Measurements from ENCODE around the gene STX1B. TPM values are rescaled to one million over a fixed set of nuclear protein-coding genes. Genes with fewer than 3 reads are reported as not detected.

Gene STX1B
- total and polyA plus RNA-seq, 5 experiments from 2014 or later: 0.07 to 3.9 (median 1.7) TPM; not detected in 1

- POLR2A ChIA-PET: no interaction called here
- no peaks in the 10 kb centered on the region for H3K36me3 Mint-ChIP-seq
- no peak overlapping the region for H3K27ac Mint-ChIP-seq
- H3K4me1 Mint-ChIP-seq: peaks cover 1 to 3% (median 3%) of the 10 kb centered on the region in 4 donors
- H3K4me3 Mint-ChIP-seq: no peak overlapping the region
- DNase-seq (no peak), ATAC-seq (no peak)
- H3K9me3 Mint-ChIP-seq: no peaks in the 10 kb centered on the region
- H3K27me3 Mint-ChIP-seq: no peaks in the 10 kb centered on the region
Observed at GRCh38 chr16:31001507-31002249, 8.8 kb downstream of the STX1B start.

DNA sequence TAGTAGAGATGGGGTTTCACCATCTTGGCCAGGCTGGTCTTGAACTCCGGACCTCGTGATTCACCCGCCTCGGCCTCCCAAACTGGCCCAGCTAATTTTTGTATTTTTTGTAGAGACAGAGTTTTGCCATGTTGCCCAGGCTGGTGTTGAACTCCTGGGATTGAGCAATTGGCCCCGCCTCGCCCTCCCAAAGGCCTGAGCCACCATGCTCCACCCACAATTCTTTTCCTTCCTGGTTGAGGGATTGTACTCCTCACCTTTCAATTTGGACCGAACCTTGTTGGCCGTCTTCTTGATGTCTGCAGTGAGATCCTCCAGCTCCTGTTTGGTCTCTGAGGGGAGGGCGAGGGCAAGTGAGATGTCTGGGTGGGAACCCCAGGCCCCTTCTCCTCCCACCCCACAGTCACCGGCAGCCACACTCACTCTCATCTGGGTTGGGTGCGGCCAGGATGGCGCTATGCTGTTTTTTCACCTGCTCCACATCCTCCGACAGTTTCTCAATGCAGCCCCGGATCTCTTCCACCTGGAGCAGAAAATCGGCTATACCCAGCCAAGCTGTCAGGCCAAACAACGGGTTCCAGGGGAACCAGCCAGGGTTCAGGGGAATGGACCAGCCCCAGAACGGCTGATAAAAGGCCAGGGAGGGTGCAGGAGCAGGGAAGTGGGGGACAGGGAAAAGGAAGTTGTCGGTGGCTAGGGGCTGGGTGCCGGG lies 9.6 kb downstream of the STX1B start:
- DNase-seq (no peak), ATAC-seq (no peak)
- no peak overlapping the region for H3K27ac Mint-ChIP-seq
- POLR2A ChIA-PET: no interaction called here
- no peaks in the 10 kb centered on the region for H3K9me3 Mint-ChIP-seq
- H3K4me1 Mint-ChIP-seq: peaks cover 3 to 8% (median 8%) of the 10 kb centered on the region in 4 donors
- H3K27me3 Mint-ChIP-seq: no peaks in the 10 kb centered on the region
- no peak overlapping the region for H3K4me3 Mint-ChIP-seq
- H3K36me3 Mint-ChIP-seq: no peaks in the 10 kb centered on the region

- no peak for DNase-seq
- Mint-ChIP-seq H3K27ac (peak overlapping the region in 4 of 10 donors; percentile 41 to 78 (median 74)), H3K4me1 (peaks cover 3 to 12% (median 8%) of the 10 kb centered on the region in 4 donors), H3K4me3 (peak overlapping the region in 1 of 10 donors; percentile 30), H3K36me3 (no peaks in the 10 kb centered on the region), H3K9me3 (no peaks in the 10 kb centered on the region), H3K27me3 (no peaks in the 10 kb centered on the region)
- POLR2A ChIA-PET: interaction anchor here (1.2 kb wide), 1 partner anchor 119 kb away, joined by 3 read pairs; the partner anchor contains the start of gene KAT8
- ATAC-seq: no peak
Observed at GRCh38 chr16:30998852-30999761, 11.3 kb downstream of the STX1B start.

- Mint-ChIP-seq H3K9me3 (no peaks in the 10 kb centered on the region), H3K36me3 (no peaks in the 10 kb centered on the region), H3K27ac (peak overlapping the region in 3 of 10 donors; percentile 15 to 94 (median 41)), H3K4me1 (peaks cover 2 to 12% (median 8%) of the 10 kb centered on the region in 4 donors), H3K27me3 (no peaks in the 10 kb centered on the region), H3K4me3 (peak overlapping the region; percentile 52 to 93 (median 80))
- no peak for DNase-seq
- POLR2A ChIA-PET: interaction anchor here (0.7 to 2.2 kb wide), 3 partner anchors 76 to 144 kb away, joined by 3 to 11 read pairs (median 4); partner anchors contain the start of genes KAT8, ZNF646 and ZNF668
- ATAC-seq: no peak
Observed at GRCh38 chr16:30997725-30998711, 12.4 kb downstream of the STX1B start.

DNA sequence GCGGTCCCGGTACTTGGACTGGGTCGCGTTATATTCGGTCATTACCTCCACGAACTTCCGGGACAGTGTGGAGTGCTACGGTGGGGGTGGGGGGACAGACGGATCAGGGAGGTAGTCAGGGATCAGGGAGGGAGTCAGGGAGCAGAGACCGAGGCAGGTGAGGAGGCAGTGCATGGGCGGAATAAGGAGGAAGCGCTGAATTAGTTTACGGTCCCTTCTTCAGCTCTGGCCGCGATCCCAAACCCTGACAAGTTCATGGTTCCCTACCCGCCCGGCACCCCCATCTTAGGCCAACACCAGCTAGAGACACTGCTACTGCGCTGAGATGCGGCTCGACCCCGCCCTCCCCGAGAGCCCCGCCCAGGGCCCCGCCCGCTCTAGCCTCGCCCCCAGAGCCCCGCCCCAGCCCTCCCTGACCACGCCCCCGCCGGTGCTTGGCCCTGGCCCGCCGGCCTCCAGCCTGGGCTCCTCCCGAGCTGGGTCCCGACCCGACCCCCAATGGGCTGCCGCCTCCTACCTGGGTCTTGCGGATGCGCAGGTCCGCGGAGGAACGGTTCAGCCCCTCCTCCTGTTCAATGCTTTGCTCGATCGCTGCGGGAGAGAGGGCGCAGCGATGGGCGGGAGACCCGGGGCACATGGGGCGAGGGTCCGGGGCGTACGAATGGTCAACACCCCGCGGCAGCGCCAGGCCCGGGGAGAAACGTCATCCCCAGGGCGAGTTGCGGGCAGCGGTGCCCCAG lies 13.3 kb downstream of the STX1B start:
- peak overlapping the region; percentile 81 to 93 (median 84) for H3K4me3 Mint-ChIP-seq
- POLR2A ChIA-PET: interaction anchor here (0.7 to 2.2 kb wide), 4 partner anchors 77 to 145 kb away, joined by 3 to 11 read pairs (median 4); partner anchors contain the start of genes KAT8, PRSS8, ZNF646 and ZNF668
- H3K36me3 Mint-ChIP-seq: no peaks in the 10 kb centered on the region
- H3K27me3 Mint-ChIP-seq: no peaks in the 10 kb centered on the region
- H3K27ac Mint-ChIP-seq: peak overlapping the region; percentile 65 to 95 (median 92)
- peaks cover 2 to 12% (median 8%) of the 10 kb centered on the region in 4 donors for H3K4me1 Mint-ChIP-seq
- no peaks in the 10 kb centered on the region for H3K9me3 Mint-ChIP-seq
- ATAC-seq: peak; percentile 97 to 99
- peak; percentile 51 to 93 (median 75) for DNase-seq

GRCh38 chr16:30996324-30996984 lies 14.0 kb downstream of the STX1B start:
- Mint-ChIP-seq H3K27me3 (no peaks in the 10 kb centered on the region), H3K36me3 (no peaks in the 10 kb centered on the region), H3K4me1 (peaks cover 2 to 12% (median 8%) of the 10 kb centered on the region in 4 donors), H3K4me3 (peak overlapping the region; percentile 81 to 93 (median 84)), H3K27ac (peak overlapping the region; percentile 65 to 95 (median 92)), H3K9me3 (no peaks in the 10 kb centered on the region)
- POLR2A ChIA-PET: interaction anchor here (0.9 to 2.2 kb wide), 3 partner anchors 77 to 146 kb away, joined by 4 to 11 read pairs (median 4); partner anchors contain the start of genes PRSS8, ZNF646 and ZNF668
- DNase-seq (no peak), ATAC-seq (peak in 1 of 2 donors; percentile 5)

DNA sequence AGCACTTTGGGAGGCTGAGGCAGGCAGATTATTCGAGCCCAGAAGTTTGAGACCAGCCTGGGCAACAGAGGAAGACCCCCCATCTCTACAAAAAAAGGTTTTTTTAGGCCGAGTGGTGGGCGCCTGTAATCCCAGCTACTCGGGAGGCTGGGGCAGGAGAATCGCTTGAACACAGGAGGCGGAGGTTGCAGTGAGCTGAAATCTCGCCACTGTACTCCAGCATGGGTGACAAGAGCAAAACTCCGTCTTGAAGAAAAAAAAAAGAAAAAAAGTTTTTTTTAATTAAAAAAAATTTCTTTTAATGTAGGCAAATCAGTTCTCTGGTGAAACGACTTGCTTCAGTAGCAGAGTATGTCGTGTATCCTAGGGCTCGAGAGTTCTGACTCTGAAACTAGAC lies 14.5 kb downstream of the STX1B start:
- Mint-ChIP-seq H3K9me3 (no peaks in the 10 kb centered on the region), H3K36me3 (no peaks in the 10 kb centered on the region), H3K4me3 (peak overlapping the region; percentile 45 to 90 (median 76)), H3K4me1 (peaks cover 3 to 12% (median 8%) of the 10 kb centered on the region in 4 donors), H3K27ac (peak overlapping the region in 7 of 10 donors; percentile 12 to 94 (median 67)), H3K27me3 (no peaks in the 10 kb centered on the region)
- ATAC-seq (no peak), DNase-seq (no peak)
- POLR2A ChIA-PET: interaction anchor here (0.7 to 2.2 kb wide), 2 partner anchors 10 to 78 kb away, joined by 3 to 11 read pairs; partner anchors contain the start of genes ZNF646 and ZNF668

- POLR2A ChIA-PET: interaction anchor here (0.5 to 1.6 kb wide), 3 partner anchors 8 to 49 kb away, joined by 3 to 6 read pairs (median 6); partner anchors contain the start of gene HSD3B7
- Mint-ChIP-seq H3K36me3 (no peaks in the 10 kb centered on the region), H3K4me1 (peaks cover 3 to 12% (median 8%) of the 10 kb centered on the region in 4 donors), H3K27me3 (no peaks in the 10 kb centered on the region), H3K9me3 (no peaks in the 10 kb centered on the region), H3K4me3 (no peak overlapping the region), H3K27ac (no peak overlapping the region)
- ATAC-seq: no peak
- DNase-seq: no peak
Observed at GRCh38 chr16:30992931-30993816, 17.3 kb downstream of the STX1B start.

- DNase-seq (no peak), ATAC-seq (no peak)
- POLR2A ChIA-PET: interaction anchor here (0.5 kb wide), 1 partner anchor 49 kb away, joined by 6 read pairs; no protein-coding TSS in a partner anchor
- no peaks in the 10 kb centered on the region for H3K27me3 Mint-ChIP-seq
- H3K4me1 Mint-ChIP-seq: peaks cover 3 to 12% (median 8%) of the 10 kb centered on the region in 4 donors
- H3K4me3 Mint-ChIP-seq: no peak overlapping the region
- no peaks in the 10 kb centered on the region for H3K36me3 Mint-ChIP-seq
- H3K27ac Mint-ChIP-seq: no peak overlapping the region
- no peaks in the 10 kb centered on the region for H3K9me3 Mint-ChIP-seq
Observed at GRCh38 chr16:30992276-30992780, 18.1 kb downstream of the STX1B start.
